GM12878 (cell line): ENCODE measurements around the gene SPTBN1. TPM values are rescaled to one million over a fixed set of nuclear protein-coding genes. Genes with fewer than 3 reads are reported as not detected.

Experiments used
- ATAC-seq: fragments of 200-7000 bp; cut with Tn5 transposase; 3 replicates; pipeline ENCODE4 v1.9.1; 2020; ENCODE audit warnings: mild to moderate bottlenecking, moderate library complexity
- BruUV-seq: library from RNA; stranded (reverse); fragments of 400-500 nt; replicated peaks from 2 replicates; lab custom pipeline; 2021; lab: Mats Ljungman, UMichigan
- CTCF ChIA-PET: fragments of 300-600 bp; sonication (Branson Sonifier 250); formaldehyde crosslinking; extraction: SDS; loops from one replicate; lab custom pipeline; 2021; ENCODE audit warnings: inconsistent platforms; lab: Yijun Ruan, JAX
- POLR2A ChIA-PET: fragments of 350-600 bp; formaldehyde crosslinking; extraction: SDS; loops from one replicate; lab custom pipeline; 2021; ENCODE audit warnings: inconsistent platforms; lab: Charles Lee
- RAD21 ChIA-PET: fragments of 300-600 bp; sonication (Branson Sonifier 250); formaldehyde crosslinking; loops from one replicate; lab custom pipeline; 2023; ENCODE audit warnings: antibody characterized with exemption; ENCODE audit not compliant: unreplicated experiment; lab: Charles Lee
- SMC1A ChIA-PET: fragments of 300-600 bp; sonication (Branson Sonifier 250); formaldehyde crosslinking; loops from one replicate; lab custom pipeline; 2023; ENCODE audit not compliant: unreplicated experiment, uncharacterized antibody; lab: Charles Lee
- DNase-seq: peaks from one replicate; pipeline ENCODE4 v3.0.0-alpha.2; 2011; ENCODE audit warnings: low read depth, low spot score
- FAIRE-seq: peaks from 3 replicates; lab custom pipeline; 2011; peaks lifted over from hg19 to GRCh38; lab: Jason Lieb, UNC
- H2AFZ ChIP-seq: 2 replicates; pipeline ENCODE4 v1.6.0; 2011; ENCODE audit warnings: low read depth, low read length, control low read depth; ENCODE audit not compliant: control insufficient read depth
- H3K27ac ChIP-seq: 2 replicates; pipeline ENCODE4 v1.5.1; 2011; ENCODE audit warnings: control low read depth; ENCODE audit not compliant: control insufficient read depth, insufficient read depth
- H3K27me3 ChIP-seq, 2 experiments: replicated peaks in 1 of 2; 2 replicates each; pipeline versions ENCODE4 v1.6.0 to v1.6.1; 2011; ENCODE audit warnings: low read length in 1 of 2; ENCODE audit not compliant: control insufficient read depth in 2 of 2, insufficient read depth in 2 of 2
- H3K36me3 ChIP-seq, 2 experiments: 2 replicates each; pipeline ENCODE4 v1.5.1; 2011; ENCODE audit warnings: low read length in 1 of 2; ENCODE audit not compliant: control insufficient read depth in 2 of 2, insufficient read depth in 2 of 2
- H3K4me1 ChIP-seq: 2 replicates; pipeline ENCODE4 v1.6.1; 2011; ENCODE audit warnings: mild to moderate bottlenecking, low read length, moderate library complexity, mixed read lengths; ENCODE audit not compliant: control insufficient read depth, insufficient read depth
- H3K4me2 ChIP-seq: 2 replicates; pipeline ENCODE4 v1.6.0; 2011; ENCODE audit warnings: control low read depth; ENCODE audit not compliant: control insufficient read depth, insufficient read depth
- H3K4me3 ChIP-seq: fragments of 200-600 bp; sonication (generic); 2 replicates; pipeline ENCODE4 v1.5.1; 2016
- H3K79me2 ChIP-seq: 2 replicates; pipeline ENCODE4 v1.6.0; 2011; ENCODE audit warnings: low read length; ENCODE audit not compliant: control insufficient read depth, insufficient read depth
- H3K9ac ChIP-seq: 2 replicates; pipeline ENCODE4 v1.8.0; 2011; ENCODE audit warnings: low read length, control low read depth, mixed read lengths; ENCODE audit not compliant: control insufficient read depth, insufficient read depth
- H3K9me3 ChIP-seq: replicated peaks from 3 replicates; pipeline ENCODE4 v1.5.1; 2011; ENCODE audit warnings: mild to moderate bottlenecking, low read length; ENCODE audit not compliant: control insufficient read depth, insufficient read depth
- H4K20me1 ChIP-seq: 2 replicates; pipeline ENCODE4 v1.6.0; 2011; ENCODE audit not compliant: control insufficient read depth, insufficient read depth
- BHLHE40 ChIP-seq, 2 experiments: fragments of 450-650 bp in 1 of 2; IDR thresholded peaks; 2 replicates each; pipeline ENCODE4 v1.6.1; 2011 to 2017; ENCODE audit warnings: low read depth in 2 of 2, borderline replicate concordance in 1 of 2, improper control_type of control experiment in 1 of 2, low read length in 1 of 2, mild to moderate bottlenecking in 1 of 2
- BRCA1 ChIP-seq: IDR thresholded peaks from 2 replicates; pipeline ENCODE4 v1.6.1; 2011; ENCODE audit warnings: low read depth, low read length, improper control_type of control experiment
- ESRRA ChIP-seq: IDR thresholded peaks from 2 replicates; pipeline ENCODE4 v1.6.1; 2012; ENCODE audit warnings: mild to moderate bottlenecking, low read length, improper control_type of control experiment
- FOXM1 ChIP-seq: IDR thresholded peaks from 2 replicates; pipeline ENCODE4 v1.6.1; 2012; ENCODE audit warnings: low read depth, mild to moderate bottlenecking, inconsistent platforms, low read length, moderate library complexity
- HCFC1 ChIP-seq: fragments of 150-350 bp; IDR thresholded peaks from 2 replicates; pipeline ENCODE4 v1.6.1; 2014; ENCODE audit warnings: low read length
- HDAC6 ChIP-seq: fragments of 200-600 bp; sonication (generic); IDR thresholded peaks from one replicate; pipeline ENCODE4 v1.8.0; 2017; ENCODE audit warnings: antibody characterized with exemption; ENCODE audit not compliant: unreplicated experiment
- HDGF ChIP-seq: fragments of 450-650 bp; IDR thresholded peaks from 2 replicates; pipeline ENCODE4 v1.6.1; 2016; ENCODE audit warnings: antibody characterized with exemption
- KAT2A ChIP-seq: conservative IDR thresholded peaks from 2 replicates; pipeline ENCODE4 v1.6.1; 2011; ENCODE audit warnings: low read depth, low read length; ENCODE audit not compliant: control insufficient read depth
- NBN ChIP-seq: fragments of 450-650 bp; IDR thresholded peaks from 2 replicates; pipeline ENCODE4 v1.6.1; 2016
- PML ChIP-seq: IDR thresholded peaks from 2 replicates; pipeline ENCODE4 v1.6.1; 2012; ENCODE audit warnings: low read length, inconsistent platforms
- POLR2A ChIP-seq: IDR thresholded peaks from 2 replicates; pipeline ENCODE4 v1.6.1; 2011; ENCODE audit warnings: low read depth, mild to moderate bottlenecking, low read length
- RAD21 ChIP-seq: IDR thresholded peaks from 2 replicates; pipeline ENCODE4 v1.6.1; 2011; ENCODE audit warnings: mild to moderate bottlenecking, low read depth, low read length, moderate library complexity; ENCODE audit not compliant: insufficient read depth
- RBBP5 ChIP-seq: fragments of 200-600 bp; sonication (generic); conservative IDR thresholded peaks from 2 replicates; pipeline ENCODE4 v1.6.1; 2016
- RUNX3 ChIP-seq: IDR thresholded peaks from 2 replicates; pipeline ENCODE4 v1.6.1; 2012; ENCODE audit warnings: low read length, inconsistent platforms
- SIN3A ChIP-seq: IDR thresholded peaks from 2 replicates; pipeline ENCODE4 v1.6.1; 2012; ENCODE audit warnings: low read depth, low read length, improper control_type of control experiment
- STAT3 ChIP-seq: IDR thresholded peaks from 2 replicates; pipeline ENCODE4 v1.6.1; 2011; ENCODE audit warnings: low read depth, low read length, improper control_type of control experiment
- SUPT20H ChIP-seq: IDR thresholded peaks from 2 replicates; pipeline ENCODE4 v1.6.1; 2011; ENCODE audit warnings: low read depth, mild to moderate bottlenecking, low read length, moderate library complexity, borderline replicate concordance; ENCODE audit not compliant: control insufficient read depth
- TAF1 ChIP-seq: IDR thresholded peaks from 2 replicates; pipeline ENCODE4 v1.6.1; 2011; ENCODE audit warnings: mild to moderate bottlenecking, low read depth, low read length, borderline replicate concordance
- TCF12 ChIP-seq: IDR thresholded peaks from 2 replicates; pipeline ENCODE4 v1.6.1; 2011; ENCODE audit warnings: low read depth, mild to moderate bottlenecking, low read length
- TCF3 ChIP-seq: IDR thresholded peaks from 2 replicates; pipeline ENCODE4 v1.6.1; 2012; ENCODE audit warnings: low read depth, mild to moderate bottlenecking, low read length, borderline replicate concordance; ENCODE audit not compliant: insufficient read depth
- USF1 ChIP-seq: IDR thresholded peaks from 2 replicates; pipeline ENCODE4 v1.6.1; 2011; ENCODE audit warnings: borderline replicate concordance, low read depth, mild to moderate bottlenecking, moderate library complexity, mixed read lengths, low read length; ENCODE audit not compliant: insufficient read depth; ENCODE audit errors: extremely low read length
- WRNIP1 ChIP-seq: IDR thresholded peaks from 2 replicates; pipeline ENCODE4 v1.6.1; 2011; ENCODE audit warnings: low read depth, low read length, improper control_type of control experiment, borderline replicate concordance
- WGBS: methylation state at CpG from one replicate; pipeline ENCODE4 v1.1.6; 2016; ENCODE audit warnings: low lambda C conversion rate; ENCODE audit not compliant: insufficient replicate concordance, insufficient coverage; ENCODE audit errors: missing lambda C conversion rate; 5-methylcytosine and 5-hydroxymethylcytosine counted together
- in situ Hi-C: fragments of 300-500 bp; cut with MboI; formaldehyde crosslinking; loops from 9 replicates; pipeline ENCODE4 v1.14.3; 2018; ENCODE audit warnings: mixed read lengths
- intact Hi-C: fragments of 100-400 bp; cut with micrococcal nuclease; formaldehyde crosslinking; loops from one replicate; pipeline ENCODE4 v1.14.2; 2022; ENCODE audit not compliant: unreplicated experiment
- polyA plus RNA-seq, 11 experiments: library from polyadenylated mRNA; depleted of rRNA in 4 of 11; unstranded in 6 of 11; stranded (reverse) in 5 of 11; fragments of >200 nt; fragmentation: Nextera tagmentation in 4 of 11; fragmentation: Illumina TruSeq in 1 of 11; extraction: Ambion mirVana in 4 of 11; extraction: Trizol in 1 of 11; gene quantifications; 1 replicate in 1 of 11; 2 replicates in 10 of 11; pipeline versions ENCODE4 v1.2.1 to v1.2.3, GENCODE V29; 2011 to 2016; ENCODE audit warnings: inconsistent platforms in 2 of 11, missing spikeins in 2 of 11, low read depth in 1 of 11
- total RNA-seq, 4 experiments: library from RNA; depleted of rRNA in 3 of 4; stranded (reverse); fragments of >200 nt in 3 of 4; fragmentation: Illumina TruSeq in 1 of 4; extraction: Trizol in 1 of 4; gene quantifications; 2 replicates each; pipeline versions ENCODE4 v1.2.1 to v1.2.3, GENCODE V29; 2013 to 2021
- TF ChIP-seq, protein P1 (sequence below): fragments of 150-350 bp; IDR thresholded peaks from 2 replicates; pipeline ENCODE4 v1.6.1; 2016; ENCODE audit warnings: low read depth, low read length

The SPTBN1 gene
- total and polyA plus RNA-seq, 10 of the 15 experiments (the other 5 are each of a cell fraction or from before 2014, with no cell fraction given) = 20.6 to 154 (median 76.7) TPM

GRCh38 chr2:54657664-54658083, 201.5 kb downstream of the SPTBN1 start:
- FAIRE-seq = no peak
- Histone ChIP-seq H3K9me3 (no peaks in the 10 kb centered on the region), H2AFZ (no peak overlapping the region), H3K36me3 (peaks cover 32 to 45% of the 10 kb centered on the region in 2 experiments), H3K27ac (no peak overlapping the region), H3K4me2 (no peak overlapping the region), H3K79me2 (no peaks in the 10 kb centered on the region), H3K27me3 (no peaks in the 10 kb centered on the region), H3K4me3 (no peak overlapping the region), H3K4me1 (no peaks in the 10 kb centered on the region), H4K20me1 (no peaks in the 10 kb centered on the region), H3K9ac (no peak overlapping the region)
- POLR2A ChIA-PET = interaction anchor here (1.0 to 1.7 kb wide), 4 partner anchors 21 to 134 kb away, joined by 3 to 6 read pairs (median 4); no protein-coding TSS in a partner anchor
- no TSS peak for BruUV-seq
- CTCF ChIA-PET = interaction anchor here (0.9 to 5.5 kb wide), 14 partner anchors 9 to 551 kb away, joined by 3 to 105 read pairs (median 4); no protein-coding TSS in a partner anchor
- intact Hi-C loops (loop anchor here (2.0 to 5.0 kb wide), 2 partner anchors 47 to 135 kb away; no protein-coding TSS in a partner anchor), in situ Hi-C loops (no loop called here)
- RAD21 ChIA-PET = interaction anchor here (0.7 to 3.5 kb wide), 8 partner anchors 9 to 355 kb away, joined by 3 to 38 read pairs (median 5); no protein-coding TSS in a partner anchor
- 81% methylated on average over 12 of the region's 12 CpGs for WGBS
- ATAC-seq = peak; percentile 88
- SMC1A ChIA-PET = interaction anchor here (1.0 to 4.7 kb wide), 9 partner anchors 16 to 181 kb away, joined by 3 to 49 read pairs (median 4); no protein-coding TSS in a partner anchor
- no peak for DNase-seq
- TF ChIP-seq BRCA1 (no peak), HDGF (no peak), RUNX3 (no peak), SUPT20H (no peak), WRNIP1 (no peak), HCFC1 (no peak), KAT2A (no peak), RBBP5 (no peak), TCF3 (no peak), USF1 (no peak), BHLHE40 (IDR thresholded peaks at IDR 0.05; ENCODE audit: borderline replicate concordance in 1 of 2, low read depth in 2 of 2, low read length in 1 of 2) (no peak), NBN (no peak), FOXM1 (no peak), SIN3A (no peak), TCF12 (no peak), TAF1 (no peak), POLR2A (peak; percentile 56; the same call in 1 of the 2 replicates), PML (no peak), HDAC6 (no peak), RAD21 (peak; percentile 51; the same call in 1 of the 2 replicates), STAT3 (no peak), ESRRA (no peak)
- TF ChIP-seq, protein P1, sequence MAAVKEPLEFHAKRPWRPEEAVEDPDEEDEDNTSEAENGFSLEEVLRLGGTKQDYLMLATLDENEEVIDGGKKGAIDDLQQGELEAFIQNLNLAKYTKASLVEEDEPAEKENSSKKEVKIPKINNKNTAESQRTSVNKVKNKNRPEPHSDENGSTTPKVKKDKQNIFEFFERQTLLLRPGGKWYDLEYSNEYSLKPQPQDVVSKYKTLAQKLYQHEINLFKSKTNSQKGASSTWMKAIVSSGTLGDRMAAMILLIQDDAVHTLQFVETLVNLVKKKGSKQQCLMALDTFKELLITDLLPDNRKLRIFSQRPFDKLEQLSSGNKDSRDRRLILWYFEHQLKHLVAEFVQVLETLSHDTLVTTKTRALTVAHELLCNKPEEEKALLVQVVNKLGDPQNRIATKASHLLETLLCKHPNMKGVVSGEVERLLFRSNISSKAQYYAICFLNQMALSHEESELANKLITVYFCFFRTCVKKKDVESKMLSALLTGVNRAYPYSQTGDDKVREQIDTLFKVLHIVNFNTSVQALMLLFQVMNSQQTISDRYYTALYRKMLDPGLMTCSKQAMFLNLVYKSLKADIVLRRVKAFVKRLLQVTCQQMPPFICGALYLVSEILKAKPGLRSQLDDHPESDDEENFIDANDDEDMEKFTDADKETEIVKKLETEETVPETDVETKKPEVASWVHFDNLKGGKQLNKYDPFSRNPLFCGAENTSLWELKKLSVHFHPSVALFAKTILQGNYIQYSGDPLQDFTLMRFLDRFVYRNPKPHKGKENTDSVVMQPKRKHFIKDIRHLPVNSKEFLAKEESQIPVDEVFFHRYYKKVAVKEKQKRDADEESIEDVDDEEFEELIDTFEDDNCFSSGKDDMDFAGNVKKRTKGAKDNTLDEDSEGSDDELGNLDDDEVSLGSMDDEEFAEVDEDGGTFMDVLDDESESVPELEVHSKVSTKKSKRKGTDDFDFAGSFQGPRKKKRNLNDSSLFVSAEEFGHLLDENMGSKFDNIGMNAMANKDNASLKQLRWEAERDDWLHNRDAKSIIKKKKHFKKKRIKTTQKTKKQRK = no peak
